Measurements from ENCODE around the gene TXNDC11.

The TXNDC11 gene

DNA sequence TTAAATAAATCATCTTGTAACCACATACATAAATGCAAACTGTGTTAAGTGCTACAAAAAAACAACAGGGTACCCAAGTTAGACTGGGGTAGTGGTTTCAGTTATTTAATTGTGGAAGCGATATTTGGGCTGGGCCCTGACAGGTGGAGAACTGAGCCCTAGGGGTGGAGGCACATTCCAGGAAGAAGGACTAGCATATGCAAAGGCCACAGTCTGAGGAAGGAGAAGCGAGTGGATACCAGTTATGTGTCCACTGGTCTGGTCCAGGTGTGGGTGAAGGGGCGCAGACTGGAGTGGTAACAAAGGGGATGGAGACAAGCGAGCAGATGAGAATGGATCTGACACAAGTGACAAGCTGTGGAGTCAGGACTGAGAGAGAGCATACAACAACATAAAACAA is 22.9 kb downstream of the TXNDC11 start:
- DNase-seq = no peak

DNA sequence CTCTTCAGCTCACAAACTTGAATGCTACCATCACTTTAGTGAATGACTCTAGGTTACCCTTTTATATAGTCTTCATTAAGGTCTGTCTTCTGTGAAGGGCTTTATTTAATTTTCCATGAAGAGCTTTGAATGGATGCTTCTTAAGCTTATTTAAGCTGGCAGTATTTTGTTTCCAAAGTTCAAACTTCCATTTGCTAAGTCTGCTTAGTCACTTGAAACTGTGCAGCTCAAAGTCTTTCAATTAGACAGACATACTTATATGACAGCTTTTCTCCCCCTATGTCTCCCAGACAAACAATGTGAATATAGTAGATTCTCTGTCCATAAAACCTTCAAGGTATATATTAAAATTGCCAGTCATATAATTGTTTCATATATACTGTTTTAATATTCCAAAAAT is 23.5 kb downstream of the TXNDC11 start:
- DNase-seq = no peak

DNA sequence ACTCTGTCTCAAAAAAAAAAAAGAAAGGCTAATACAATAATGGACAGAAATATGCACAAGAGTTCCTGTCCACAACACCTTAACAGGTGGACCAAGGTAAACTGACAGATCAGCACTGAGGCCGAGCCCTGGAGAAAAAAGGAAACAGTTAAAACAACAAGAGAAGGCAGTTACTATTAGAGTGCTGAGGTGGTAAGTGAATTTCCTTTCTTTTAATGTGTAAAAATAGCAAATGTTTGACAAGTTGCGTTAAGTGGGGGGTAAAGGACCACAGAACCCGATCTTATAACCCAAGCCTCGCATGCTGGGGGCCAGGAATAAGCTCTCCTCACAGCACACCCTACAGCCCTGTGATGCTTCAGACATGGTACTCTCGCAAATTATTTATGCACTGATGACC is 24.8 kb downstream of the TXNDC11 start:
- DNase-seq = no peak

DNA sequence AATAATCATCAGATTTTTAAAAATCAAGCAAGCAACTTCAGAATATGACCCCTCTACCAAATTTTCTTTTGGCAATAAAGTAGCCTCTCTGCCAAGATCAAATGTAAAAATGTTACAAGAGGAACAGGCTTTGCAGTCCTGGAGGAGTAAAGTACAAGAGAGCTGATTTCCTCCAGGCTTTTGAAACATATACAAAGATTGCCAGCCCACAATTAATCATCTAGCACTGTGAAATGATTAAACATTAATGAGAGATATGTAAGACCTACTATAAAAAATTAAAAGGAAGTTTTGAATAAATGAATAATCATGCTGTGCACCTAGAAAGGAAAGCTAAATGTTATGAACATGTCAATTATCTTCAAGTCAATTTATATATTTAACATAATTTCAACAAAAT is 26.3 kb downstream of the TXNDC11 start:
- no peak for DNase-seq

DNA sequence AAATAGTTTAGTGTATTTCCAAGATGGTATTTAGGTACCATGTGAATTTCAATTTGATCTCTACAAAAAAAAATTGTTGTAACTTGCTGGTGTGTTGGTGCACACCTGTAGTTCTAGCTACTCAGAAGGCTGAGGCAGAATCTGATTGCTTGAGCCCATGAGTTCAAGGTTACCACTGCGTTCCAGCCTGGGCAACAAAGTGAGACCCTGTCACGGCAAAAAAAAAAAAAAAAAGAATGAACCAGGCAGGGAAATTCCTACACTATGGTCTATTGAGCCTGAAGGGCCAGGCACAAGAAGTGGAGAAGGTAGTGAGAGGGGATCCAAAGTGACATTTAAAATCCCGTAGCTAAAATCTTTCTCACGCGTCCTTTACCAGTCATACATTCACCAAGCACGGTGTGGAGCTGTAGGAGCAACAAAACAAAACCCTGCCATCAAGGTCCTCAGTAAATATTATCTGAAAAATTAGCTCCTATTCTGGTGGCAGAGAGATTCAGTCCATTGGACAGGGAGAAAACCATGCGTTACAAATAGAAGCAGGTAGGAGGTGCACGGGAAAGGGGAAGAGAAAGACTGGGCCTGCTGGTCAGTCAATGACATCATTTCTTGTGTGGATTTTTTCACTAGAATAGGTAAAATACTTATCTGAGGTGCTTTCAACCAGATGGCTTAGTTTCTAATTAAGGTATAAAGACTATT is 27.3 kb downstream of the TXNDC11 start:
- no peak for DNase-seq

DNA sequence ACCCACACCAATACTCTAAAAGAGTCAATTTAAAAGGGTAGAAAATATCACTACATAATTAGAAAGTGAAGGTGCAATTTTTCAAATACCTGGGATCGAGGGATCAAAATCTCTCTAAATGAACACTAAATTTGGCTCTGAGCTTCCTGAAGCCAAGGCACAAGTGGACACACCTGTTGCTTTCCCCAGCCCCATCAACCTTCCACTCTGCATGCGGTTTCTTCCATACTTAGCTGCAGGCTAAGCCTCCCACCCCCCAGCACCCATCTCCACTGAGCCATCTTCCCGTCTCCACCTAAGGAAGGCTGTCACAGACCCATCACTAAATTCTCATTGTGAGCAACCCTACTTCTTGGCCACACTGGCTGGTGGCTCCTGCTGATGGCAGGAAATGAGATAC is 30.5 kb downstream of the TXNDC11 start:
- no peak for DNase-seq

DNA sequence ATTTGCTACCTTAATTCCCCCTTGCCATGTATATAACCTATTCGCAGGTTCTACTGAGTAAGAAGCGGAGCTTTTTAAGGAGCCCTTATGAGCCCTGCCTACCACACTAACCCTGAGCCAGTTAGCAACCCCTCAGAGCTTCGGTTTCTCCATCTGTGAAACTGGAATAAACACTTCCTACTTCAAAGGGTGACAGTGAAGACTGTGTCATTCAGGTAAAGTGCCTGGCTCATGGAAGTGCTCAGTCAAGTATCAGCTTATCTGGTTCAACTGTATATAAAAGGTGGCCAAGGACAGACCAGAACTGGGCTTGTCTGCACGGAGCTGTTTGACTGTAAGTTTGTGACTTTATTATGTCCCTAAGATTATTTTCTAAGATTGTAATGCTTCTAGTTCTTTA is 31.0 kb downstream of the TXNDC11 start:
- no peak for DNase-seq

DNA sequence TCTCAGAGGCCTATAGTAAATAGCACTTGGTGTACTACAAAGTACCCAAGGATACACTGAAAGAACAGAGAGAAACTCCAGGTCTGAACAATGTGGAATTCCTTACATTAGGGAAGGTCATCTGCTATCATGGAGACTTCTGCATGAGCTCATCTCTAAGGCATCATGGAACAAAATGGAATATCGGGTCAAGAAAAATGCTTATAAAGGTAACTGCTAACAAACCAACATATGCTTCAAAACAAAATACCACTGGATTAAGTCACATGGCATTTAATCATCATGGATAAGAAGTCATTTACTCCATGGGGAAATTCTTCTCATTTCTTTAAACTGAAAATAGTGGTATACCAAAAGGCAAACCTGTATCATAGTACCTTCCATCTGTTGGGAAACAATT is 34.2 kb downstream of the TXNDC11 start:
- DNase-seq = no peak

DNA sequence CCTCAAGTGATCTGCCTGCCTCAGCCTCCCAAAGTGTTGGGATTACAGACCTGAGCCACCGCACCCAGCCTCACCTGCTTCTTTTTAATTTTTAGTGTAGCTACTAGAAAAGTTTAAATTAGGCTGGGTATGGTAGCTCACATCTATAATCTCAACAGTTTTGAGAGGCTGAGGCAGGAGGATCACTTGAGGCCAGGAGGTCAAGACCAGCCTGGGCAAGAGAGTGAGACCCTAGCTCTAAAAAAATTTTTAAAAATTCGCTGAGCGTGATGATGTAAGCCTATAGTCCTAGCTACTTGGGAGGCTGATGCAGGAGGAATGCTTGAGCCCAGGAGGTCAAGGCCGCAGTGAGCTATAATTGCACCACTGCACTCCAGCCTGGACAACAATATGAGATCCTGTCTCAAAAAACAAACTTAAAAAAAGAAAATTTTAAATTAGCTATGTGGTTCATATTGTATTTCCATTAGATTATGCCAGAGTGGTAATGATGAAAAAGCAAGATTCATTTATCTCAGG is 34.9 kb downstream of the TXNDC11 start:
- no peak for DNase-seq

DNA sequence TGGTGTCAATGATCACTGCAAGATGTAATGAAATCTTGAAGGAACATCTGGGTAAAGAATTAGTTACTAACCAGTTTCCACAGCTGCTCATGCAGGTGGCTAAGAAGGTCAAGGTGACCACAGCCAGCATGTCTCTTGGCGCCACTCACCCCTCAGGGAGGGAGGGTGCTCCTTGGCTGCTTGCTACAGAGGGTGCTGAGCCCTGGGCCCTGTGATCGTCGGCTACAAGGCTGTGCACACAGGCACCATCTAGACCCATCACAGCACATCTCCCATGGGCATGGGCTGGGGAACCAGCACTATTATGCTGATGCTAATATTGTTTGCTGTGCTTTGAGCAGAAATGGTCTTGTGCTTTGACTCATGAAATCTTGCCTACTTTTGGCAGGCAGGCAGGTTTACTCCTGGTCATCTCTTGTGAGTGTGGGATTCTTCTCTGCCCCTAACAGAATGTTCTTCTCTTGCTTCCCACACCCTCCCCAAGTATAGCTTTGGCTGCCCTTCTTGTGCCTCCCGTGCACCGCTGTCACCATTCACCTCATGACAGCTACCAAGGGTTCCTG is 36.4 kb downstream of the TXNDC11 start:
- DNase-seq = no peak

DNA sequence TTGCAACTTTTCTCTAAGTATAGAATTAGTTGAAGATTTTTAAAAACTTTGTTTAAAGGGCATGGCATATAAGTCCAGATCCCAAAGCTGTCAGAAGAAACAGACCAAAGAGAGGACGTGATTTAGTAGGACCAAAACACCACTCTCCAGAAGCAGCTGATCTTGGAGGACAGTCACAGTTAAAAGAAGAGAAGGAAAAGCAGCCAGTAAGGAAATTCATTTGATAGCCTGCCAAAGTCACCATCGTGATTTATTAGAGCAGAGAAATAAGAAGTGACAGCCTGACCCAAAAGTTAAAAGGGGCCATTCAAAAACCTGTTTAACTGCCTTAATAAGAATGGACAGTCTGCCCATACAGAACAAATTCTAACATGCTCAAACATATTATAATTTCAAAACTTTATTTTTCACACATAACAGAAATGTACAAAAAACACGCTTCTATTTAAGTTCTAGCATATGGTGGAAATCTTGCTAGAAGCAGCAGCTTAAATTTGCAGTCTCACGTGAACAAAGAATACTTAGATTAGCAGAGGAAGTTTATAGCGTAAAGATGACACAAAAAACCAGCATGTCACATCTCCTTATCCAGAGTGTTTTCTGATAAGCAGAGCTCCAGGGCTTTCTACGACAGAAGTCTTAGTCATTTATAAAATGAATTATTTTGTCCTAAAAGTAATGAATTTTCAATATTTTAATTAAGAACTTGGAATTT is 37.2 kb downstream of the TXNDC11 start:
- DNase-seq = no peak

DNA sequence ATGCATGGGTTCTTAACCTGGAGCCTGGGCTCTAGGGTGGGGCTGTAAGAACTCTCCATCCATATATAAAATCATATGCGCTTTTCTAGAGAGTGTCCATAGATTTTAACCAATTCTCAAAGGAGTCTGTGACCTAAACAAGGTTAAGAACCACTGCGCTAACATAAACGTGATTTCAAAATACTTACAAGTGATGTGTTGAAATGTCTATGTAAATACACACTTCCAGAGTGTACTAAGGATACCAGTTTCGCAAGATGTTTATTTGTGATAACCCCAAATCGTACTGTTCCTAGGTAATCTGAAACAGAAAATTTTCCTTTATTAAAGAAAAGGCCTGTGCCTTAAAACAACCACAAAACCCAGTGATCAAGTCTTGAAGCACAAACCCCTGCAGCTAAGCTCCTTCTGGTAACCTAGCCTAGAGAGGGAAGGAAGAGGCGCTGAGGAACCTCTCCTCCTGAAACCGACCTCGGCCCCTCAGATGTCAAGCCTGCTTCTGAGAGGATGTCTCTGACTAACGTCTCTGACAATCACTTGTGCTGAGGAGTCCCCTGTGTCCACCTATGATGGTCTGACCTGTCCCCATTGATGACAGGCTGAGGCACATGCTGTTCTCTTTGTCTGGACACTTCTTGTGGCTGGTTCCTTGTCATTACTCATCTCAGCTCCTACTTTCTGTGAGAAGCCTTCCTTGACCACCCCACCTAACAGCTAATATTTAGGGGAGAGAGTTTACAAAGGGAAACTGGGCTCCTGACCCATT is 42.2 kb downstream of the TXNDC11 start:
- DNase-seq = no peak

DNA sequence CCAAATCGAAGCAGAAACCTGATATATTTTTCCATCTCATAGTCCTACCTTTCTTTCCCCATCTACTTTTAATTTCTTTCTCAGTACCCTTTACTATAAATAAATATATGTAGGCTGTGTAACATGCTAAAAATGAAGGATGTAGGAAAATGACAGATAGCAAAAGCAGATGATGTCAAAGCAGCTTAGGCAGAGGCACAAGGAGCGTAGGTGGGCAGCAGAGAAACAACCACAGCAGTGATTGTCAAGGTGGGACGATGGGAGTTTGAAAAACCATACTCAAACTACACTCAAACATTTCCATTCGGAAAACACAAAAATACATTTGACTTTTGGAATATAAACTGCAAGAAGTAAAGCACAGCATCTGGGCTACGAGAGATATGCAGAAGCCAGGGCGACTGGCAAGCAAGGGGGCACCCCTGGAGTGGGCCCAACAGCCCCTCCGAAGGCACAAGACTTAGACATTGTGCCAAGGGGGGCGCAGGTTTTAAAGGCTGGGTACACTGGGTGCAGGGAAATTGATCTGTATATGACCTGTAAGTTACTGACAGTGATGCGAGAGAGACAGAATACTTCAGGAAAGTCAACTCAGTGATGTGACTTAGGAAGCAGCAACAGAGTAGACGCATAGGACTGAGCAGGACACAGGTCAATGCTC is 43.3 kb downstream of the TXNDC11 start:
- DNase-seq = no peak

DNA sequence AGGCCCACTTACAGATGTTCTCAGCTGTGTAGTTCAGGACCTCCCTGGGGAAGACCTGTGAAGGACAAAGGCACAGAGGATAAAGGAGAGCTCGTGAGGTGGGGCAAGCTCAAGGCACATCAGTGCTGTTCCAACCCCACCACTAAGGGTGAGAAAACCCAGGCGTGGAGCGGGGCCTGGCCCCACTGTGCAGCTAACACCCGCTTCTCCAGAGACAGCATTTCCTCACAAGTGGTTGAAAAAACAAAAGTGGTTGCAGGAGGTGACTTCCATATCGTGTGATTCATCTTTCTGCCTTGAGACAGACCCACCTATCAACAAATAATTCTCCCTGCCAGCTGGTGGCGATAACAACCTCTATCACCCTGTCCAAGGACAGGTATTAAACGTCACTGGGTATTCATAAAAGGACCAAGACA is 44.4 kb downstream of the TXNDC11 start:
- no peak for DNase-seq

DNA sequence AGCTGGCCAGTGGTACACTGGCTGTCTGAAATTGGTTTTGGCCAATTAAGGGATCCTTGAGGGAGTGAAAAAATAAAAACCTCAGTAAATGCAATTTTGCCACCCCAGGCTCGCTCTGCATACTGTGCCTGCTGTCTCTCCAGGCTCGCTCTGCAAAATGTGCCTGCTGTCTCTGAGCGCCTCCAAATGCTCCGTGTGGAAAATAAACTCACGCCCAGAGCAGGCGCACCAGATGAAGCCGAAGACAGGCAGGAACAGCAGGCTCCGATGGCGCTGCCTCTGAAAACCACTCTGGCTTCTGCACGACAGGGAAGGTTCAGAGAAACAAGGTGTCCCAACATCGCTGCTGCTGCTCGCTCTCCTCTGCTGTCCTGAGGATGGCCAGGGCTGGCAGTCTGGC is 45.3 kb downstream of the TXNDC11 start:
- no peak for DNase-seq

DNA sequence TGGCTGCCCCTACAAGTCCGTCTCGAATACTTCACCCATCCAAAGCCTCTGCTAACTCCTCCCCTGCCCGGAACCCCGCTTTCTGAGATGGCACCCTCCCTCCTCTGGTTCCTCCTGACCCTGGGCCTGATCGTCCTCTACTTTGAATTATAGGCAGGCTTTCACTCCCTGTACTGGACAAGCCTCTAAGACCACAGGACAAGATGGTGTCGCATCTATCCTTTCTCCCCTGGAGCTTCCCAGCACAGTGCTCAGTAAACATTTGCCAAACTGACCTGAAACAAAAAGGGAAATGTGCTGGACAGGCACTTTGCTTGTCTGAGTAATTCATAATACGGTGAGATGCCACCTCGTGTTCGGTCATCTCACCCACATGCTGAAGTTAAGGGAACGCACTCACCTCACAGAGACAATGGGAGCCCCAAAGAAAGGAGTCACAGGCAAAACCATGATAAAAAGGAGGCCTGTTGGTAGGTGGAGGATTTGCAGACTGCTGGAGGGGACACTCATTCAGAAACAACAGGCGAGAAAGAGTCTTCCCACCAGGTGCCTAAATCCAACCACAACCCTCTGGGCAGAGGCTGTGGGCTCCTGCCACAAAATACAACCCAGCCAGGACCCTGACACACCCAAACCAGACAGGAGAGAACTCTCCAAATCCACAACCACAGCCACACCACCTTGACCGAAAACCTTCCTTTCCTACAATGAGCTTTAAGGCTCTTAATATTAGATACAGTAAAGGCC is 46.2 kb downstream of the TXNDC11 start:
- DNase-seq = no peak

DNA sequence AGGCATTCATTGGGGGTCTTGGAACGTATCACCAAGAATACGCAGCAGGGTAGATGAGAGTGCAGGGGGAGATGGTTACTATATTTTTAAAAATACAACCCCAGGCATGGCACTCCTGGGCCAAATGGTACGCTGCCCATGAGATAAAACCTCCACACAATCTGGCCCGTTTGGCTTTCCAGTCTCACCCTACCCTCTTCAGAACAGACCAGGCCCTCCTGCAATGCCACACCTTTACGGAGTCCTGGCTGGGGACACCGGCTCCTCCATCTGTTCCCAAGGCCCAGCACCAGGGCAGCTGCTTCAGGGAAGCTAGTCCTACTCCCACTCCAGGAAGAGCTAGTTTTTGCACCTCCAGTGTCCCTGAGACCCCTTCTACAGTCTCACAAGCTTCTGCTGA is 50.0 kb downstream of the TXNDC11 start:
- no peak for DNase-seq

DNA sequence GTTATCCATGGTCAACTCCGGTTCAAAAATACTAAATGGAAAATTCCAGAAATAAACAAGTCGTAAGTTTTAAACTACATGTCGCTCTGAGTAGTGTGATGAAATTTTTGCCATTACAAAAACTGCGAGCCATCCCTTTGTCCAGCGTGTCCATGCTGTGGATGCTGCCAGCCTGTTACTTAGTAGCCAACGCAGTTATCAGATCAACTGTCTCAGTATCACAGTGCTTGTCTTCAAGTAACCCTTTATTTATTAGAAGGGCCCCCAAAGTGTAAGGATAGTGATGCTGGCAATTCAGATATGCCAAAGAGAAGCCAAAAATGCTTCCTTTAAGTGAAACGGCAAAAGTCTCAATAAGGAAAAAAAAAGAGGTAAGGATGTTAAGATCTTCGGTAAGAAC is 50.5 kb downstream of the TXNDC11 start:
- no peak for DNase-seq

DNA sequence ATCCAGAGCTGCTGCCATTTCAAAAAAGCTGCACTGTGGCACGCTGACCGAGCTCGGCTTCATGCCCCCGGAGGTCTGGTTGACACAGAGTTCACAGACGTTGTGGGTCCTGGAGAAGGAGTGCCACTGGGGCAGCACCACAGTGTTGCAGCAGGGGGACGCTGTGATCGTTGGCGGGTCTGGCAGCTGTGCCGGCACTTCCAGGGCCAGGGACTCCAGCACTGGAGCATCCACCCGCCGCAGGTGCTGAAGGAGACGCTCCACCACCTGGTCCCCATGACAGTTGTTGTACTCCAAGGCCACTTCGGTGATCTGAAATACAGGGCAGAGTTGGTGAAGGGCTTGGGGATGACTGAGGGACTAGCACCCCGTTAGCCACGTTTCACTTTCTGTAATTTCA is 50.9 kb downstream of the TXNDC11 start:
- no peak for DNase-seq

DNA sequence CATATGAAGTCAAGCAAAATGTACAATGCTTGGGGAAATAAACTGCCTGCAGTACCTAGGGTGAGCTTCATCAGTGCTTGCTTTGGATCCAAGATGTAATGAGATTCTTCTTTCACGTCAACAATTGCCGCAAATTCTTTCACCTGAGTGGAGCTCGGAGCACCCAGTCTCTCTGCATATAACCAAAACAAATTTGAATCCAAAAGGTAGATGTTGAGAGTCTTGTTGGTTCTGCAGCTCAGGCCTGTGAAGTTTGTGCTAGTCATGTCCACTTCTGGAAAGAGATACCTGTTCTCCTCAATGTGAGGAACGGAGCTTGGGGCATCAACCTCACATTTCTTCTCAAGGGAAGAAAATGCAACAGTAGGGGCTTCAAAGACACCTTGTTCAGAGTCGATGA is 51.4 kb downstream of the TXNDC11 start:
- DNase-seq = no peak

DNA sequence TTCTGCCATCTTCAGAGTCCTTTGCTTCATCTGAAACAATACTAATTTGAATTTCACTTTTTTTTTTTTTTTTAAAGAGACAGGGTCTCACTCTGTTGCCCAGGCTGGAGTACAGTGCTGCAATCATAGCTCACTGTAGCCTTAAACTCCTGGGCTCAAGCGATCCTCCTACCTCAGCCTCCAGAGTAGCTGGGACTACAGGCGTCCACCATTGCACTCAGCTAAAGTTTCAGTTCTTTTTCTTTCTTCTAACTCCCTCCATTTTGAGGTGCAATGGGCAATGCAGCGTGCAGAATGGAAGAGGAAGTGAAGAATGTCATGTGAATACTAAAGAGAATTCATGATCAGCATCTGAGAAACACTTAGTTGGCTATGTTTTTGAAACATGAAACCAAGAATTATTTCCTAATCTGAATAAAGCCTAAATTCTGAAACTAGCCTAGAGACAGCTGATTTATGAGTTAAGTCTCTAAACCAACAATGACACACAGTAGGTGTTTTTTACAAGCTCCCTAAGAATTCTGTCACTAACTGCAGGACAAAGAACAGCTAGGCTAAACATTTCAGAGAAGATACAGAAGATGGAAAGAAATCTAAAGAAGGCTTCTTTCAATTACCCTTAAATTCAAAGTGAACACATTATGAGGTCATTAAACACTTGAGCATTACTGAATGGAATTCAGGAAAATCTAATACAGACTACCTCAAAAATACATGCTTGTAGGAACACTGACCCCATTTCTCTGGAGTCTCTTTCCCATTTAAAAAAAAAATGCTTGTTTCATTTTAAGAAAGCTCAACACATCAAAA is 53.4 kb downstream of the TXNDC11 start:
- no peak for DNase-seq

Data from T-helper 9 cell (primary cell).